ENCODE results near the gene TPPP.

- TF ChIP-seq YY1 (IDR thresholded peaks at IDR 0.05; ENCODE audit: insufficient read depth, insufficient read length) (no peak), ZNF274 (IDR thresholded peaks at IDR 0.05; ENCODE audit: low read depth, low read length) (no peak), SUZ12 (IDR thresholded peaks at IDR 0.05; ENCODE audit: extremely low read depth, insufficient read depth, insufficient read length) (no peak)
These were observed 74.7 kb downstream of the TPPP start for GRCh38 chr5:618450-618849.
